Activated T-cell treated with anti-CD3 and anti-CD28 coated beads, Interleukin-2, amount 50 U/mL, for 24 hours (primary cell): ENCODE measurements around the gene MPRIP.

Experiments
- DNase-seq: peaks from one replicate; pipeline ENCODE4 v3.0.0-alpha.2; 2020
- H3K27ac Mint-ChIP-seq: 2 replicates; pipeline ENCODE4 v1.8.0; 2020; ENCODE audit warnings: mild to moderate bottlenecking, mixed read lengths
- H3K27me3 Mint-ChIP-seq: 2 replicates; pipeline ENCODE4 v1.8.0; 2020; ENCODE audit warnings: mixed read lengths
- H3K36me3 Mint-ChIP-seq: 2 replicates; pipeline ENCODE4 v1.8.0; 2020; ENCODE audit warnings: low read depth, mixed read lengths
- H3K4me1 Mint-ChIP-seq: 2 replicates; pipeline ENCODE4 v1.8.0; 2020; ENCODE audit warnings: low read depth, mixed read lengths
- H3K4me3 Mint-ChIP-seq: 2 replicates; pipeline ENCODE4 v1.8.0; 2020; ENCODE audit warnings: mild to moderate bottlenecking, moderate library complexity, mixed read lengths
- H3K9me3 Mint-ChIP-seq: 2 replicates; pipeline ENCODE4 v1.8.0; 2020; ENCODE audit warnings: mixed read lengths

MPRIP gene

DNA sequence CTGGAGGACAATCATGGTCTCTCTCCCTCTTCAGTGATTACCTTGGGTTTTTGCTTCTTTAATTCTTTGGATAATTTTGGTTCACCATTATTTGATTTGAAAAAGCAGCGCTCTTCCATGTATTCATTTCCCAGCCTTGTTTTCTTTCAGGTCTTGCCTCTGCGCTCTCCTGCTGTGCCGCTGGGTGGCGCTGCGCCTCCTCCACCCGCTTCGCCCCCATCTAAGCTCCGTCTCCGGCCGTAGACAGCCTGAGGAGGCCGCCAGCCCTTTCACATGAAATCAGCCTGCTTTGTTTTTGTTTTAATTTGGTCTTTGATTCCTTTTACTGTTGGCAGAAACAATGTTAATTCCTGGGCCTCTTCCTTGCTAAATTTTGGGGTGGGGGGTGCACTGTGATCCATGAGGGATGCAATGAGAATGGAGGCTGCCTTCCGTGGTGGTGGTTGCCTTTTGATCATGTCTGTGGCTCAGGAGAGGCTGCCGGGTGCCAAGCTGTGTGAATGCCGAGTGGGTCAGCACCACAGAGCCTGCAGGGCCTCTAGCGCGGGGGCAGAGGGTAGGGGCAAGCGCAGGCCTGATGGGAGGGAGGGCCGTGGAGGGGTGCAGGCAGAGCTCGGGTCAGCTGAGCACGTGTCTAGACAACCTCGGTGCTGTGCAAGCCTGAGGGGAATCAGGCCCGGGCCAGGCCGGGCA is 99.7 kb downstream of the MPRIP start:
- Mint-ChIP-seq H3K27me3 (no peaks in the 10 kb centered on the region), H3K27ac (peak overlapping the region; percentile 19), H3K4me1 (peaks cover 14% of the 10 kb centered on the region), H3K4me3 (no peak overlapping the region), H3K36me3 (peaks cover 89% of the 10 kb centered on the region), H3K9me3 (no peaks in the 10 kb centered on the region)
- DNase-seq = peak; percentile 64

DNA sequence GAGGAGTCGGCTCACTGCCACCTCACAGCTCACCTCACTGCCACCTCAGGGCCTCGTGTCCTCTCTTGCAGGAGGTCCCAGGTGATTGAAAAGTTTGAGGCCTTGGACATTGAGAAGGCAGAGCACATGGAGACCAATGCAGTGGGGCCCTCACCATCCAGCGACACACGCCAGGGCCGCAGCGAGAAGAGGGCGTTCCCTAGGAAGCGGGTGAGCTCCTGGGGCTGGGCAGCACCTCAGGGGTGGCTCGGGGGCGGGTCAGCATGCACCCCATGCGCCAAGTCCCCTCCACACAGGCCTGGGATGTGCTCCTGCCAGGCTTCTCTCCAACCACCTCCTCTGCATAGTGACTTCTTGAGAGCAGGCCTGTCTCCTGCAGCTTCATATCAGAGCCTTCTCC is 100.3 kb downstream of the MPRIP start:
- peaks cover 14% of the 10 kb centered on the region for H3K4me1 Mint-ChIP-seq
- H3K27me3 Mint-ChIP-seq = no peaks in the 10 kb centered on the region
- H3K4me3 Mint-ChIP-seq = no peak overlapping the region
- no peak overlapping the region for H3K27ac Mint-ChIP-seq
- H3K36me3 Mint-ChIP-seq = peaks cover 89% of the 10 kb centered on the region
- no peaks in the 10 kb centered on the region for H3K9me3 Mint-ChIP-seq
- DNase-seq = no peak

DNA sequence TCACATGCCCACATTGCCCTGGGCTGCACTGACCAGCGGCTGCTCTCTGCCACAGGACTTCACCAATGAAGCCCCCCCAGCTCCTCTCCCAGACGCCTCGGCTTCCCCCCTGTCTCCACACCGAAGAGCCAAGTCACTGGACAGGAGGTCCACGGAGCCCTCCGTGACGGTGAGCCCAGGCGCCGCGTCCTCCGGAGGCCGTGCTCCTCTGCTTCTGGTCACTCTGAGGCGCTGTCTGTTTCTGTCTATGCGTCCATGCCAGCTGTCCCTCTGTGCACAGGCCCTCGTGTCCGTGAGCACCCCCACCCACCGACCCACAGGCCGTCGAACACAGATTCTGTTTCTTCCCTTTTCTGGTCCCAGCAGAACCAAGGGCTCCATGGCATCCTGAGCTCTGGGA is 101.2 kb downstream of the MPRIP start:
- Mint-ChIP-seq H3K9me3 (no peaks in the 10 kb centered on the region), H3K27me3 (no peaks in the 10 kb centered on the region), H3K36me3 (peaks cover 89% of the 10 kb centered on the region), H3K4me1 (peaks cover 9% of the 10 kb centered on the region), H3K4me3 (no peak overlapping the region), H3K27ac (no peak overlapping the region)
- DNase-seq = no peak

DNA sequence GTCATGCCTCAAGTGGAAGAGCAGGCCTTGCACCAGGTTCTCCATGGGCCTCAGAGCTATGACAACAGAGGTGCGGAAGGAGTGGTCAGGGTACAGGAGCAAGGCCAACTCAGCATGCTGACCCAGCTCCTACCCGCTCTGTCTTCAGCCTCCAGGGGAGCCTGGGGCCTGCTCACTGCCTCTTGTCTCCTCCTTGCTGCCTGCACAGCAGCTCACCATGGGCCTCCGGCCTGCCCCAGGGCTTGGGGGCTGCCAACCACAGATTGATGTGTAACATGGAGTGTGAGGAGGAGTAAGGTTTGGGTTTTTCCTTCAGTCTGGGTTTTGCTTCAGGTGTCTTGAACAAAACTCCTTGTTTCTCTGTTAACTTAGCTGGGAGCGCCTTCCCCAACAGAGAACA is 101.8 kb downstream of the MPRIP start:
- DNase-seq = no peak
- peaks cover 7% of the 10 kb centered on the region for H3K4me1 Mint-ChIP-seq
- H3K27ac Mint-ChIP-seq = peak overlapping the region; percentile 33
- no peaks in the 10 kb centered on the region for H3K27me3 Mint-ChIP-seq
- peaks cover 87% of the 10 kb centered on the region for H3K36me3 Mint-ChIP-seq
- H3K4me3 Mint-ChIP-seq = no peak overlapping the region
- no peaks in the 10 kb centered on the region for H3K9me3 Mint-ChIP-seq

DNA sequence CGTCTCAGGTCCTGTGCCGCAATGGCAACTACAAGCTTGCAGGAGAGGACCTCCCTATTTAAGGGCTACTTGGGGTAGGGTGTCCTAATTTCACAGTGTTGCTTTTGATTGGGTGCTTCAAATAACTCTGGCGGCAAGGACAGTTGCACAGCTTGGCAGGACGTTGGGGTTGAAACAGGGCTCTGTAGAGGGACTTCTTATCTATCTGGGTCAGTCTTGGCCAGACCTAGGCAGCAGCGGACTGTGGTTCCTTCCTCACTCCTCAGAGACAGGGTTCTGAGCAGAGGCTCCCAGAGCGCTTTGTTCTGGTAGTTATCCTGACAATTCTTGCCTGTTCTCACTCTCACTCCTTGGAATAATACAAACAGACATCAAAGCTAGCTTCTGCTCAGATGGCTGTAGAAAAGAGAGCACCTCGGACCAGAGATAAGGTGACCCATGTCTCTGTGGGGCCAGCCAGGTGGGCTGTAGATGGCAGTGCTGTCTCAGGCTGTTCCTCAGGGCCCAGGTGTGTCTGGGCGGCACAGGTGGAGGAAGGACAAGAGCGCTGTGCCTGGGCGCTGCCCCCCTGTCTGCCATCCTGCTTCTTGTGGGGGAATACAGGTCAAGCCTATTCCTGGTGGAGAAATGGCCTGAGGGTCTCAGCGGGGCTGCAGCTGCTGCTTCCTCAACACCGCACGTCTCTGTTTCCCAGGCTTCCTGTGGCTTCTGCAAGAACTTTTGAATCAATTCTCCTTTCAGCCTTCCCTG is 102.8 kb downstream of the MPRIP start:
- peaks cover 87% of the 10 kb centered on the region for H3K36me3 Mint-ChIP-seq
- DNase-seq = no peak
- H3K4me1 Mint-ChIP-seq = peaks cover 11% of the 10 kb centered on the region
- no peak overlapping the region for H3K4me3 Mint-ChIP-seq
- H3K9me3 Mint-ChIP-seq = no peaks in the 10 kb centered on the region
- H3K27me3 Mint-ChIP-seq = no peaks in the 10 kb centered on the region
- peak overlapping the region; percentile 59 for H3K27ac Mint-ChIP-seq

GRCh38 chr17:17146786-17147406 is 104.6 kb downstream of the MPRIP start:
- Mint-ChIP-seq H3K36me3 (peaks cover 91% of the 10 kb centered on the region), H3K4me3 (no peak overlapping the region), H3K4me1 (peaks cover 24% of the 10 kb centered on the region), H3K27ac (peak overlapping the region; percentile 70), H3K9me3 (no peaks in the 10 kb centered on the region), H3K27me3 (no peaks in the 10 kb centered on the region)
- DNase-seq = no peak

GRCh38 chr17:17147821-17148220 is 105.6 kb downstream of the MPRIP start:
- Mint-ChIP-seq H3K4me1 (peaks cover 29% of the 10 kb centered on the region), H3K27me3 (no peaks in the 10 kb centered on the region), H3K9me3 (no peaks in the 10 kb centered on the region), H3K4me3 (no peak overlapping the region), H3K36me3 (peaks cover 92% of the 10 kb centered on the region), H3K27ac (peak overlapping the region; percentile 1)
- no peak for DNase-seq

GRCh38 chr17:17149520-17150447 is 107.5 kb downstream of the MPRIP start:
- Mint-ChIP-seq H3K27ac (peak overlapping the region; percentile 90), H3K9me3 (no peaks in the 10 kb centered on the region)

GRCh38 chr17:17150448-17150800 is 108.2 kb downstream of the MPRIP start:
- H3K4me1 Mint-ChIP-seq = peaks cover 49% of the 10 kb centered on the region
- no peak for DNase-seq

More at GRCh38 chr17:17149520-17150447, 107.5 kb downstream of the MPRIP start:
- peaks cover 45% of the 10 kb centered on the region for H3K4me1 Mint-ChIP-seq
- H3K4me3 Mint-ChIP-seq = no peak overlapping the region
- DNase-seq = no peak
- no peaks in the 10 kb centered on the region for H3K27me3 Mint-ChIP-seq
- peaks cover 92% of the 10 kb centered on the region for H3K36me3 Mint-ChIP-seq

GRCh38 chr17:17151055-17151454 is 108.8 kb downstream of the MPRIP start:
- Mint-ChIP-seq H3K4me1 (peaks cover 53% of the 10 kb centered on the region), H3K4me3 (no peak overlapping the region), H3K36me3 (peaks cover 92% of the 10 kb centered on the region), H3K27me3 (no peaks in the 10 kb centered on the region), H3K9me3 (no peaks in the 10 kb centered on the region), H3K27ac (peak overlapping the region; percentile 83)
- DNase-seq = no peak

More at GRCh38 chr17:17150448-17150800, 108.2 kb downstream of the MPRIP start:
- peak overlapping the region; percentile 10 for H3K4me3 Mint-ChIP-seq
- no peaks in the 10 kb centered on the region for H3K27me3 Mint-ChIP-seq
- peak overlapping the region; percentile 90 for H3K27ac Mint-ChIP-seq
- H3K36me3 Mint-ChIP-seq = peaks cover 92% of the 10 kb centered on the region
- no peaks in the 10 kb centered on the region for H3K9me3 Mint-ChIP-seq

DNA sequence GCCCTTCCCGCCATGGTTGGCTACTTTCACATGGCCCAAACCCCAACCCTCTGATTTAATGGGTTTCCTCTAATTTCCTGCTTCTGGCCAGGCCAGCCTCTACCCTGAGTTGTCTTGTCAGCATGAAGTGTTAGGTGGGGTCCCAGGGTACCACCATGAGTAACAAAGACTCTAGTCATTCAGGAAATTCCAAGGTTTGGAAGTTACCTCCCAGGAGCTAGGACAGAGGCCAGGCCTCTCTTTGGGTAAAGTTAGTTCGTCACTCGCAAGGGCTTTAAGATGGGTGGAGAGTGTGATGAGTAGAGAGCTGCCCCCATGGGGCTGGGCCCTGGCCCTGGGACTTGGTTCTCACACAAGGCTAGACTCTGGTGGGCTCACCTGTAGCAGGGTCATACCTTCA is 109.3 kb downstream of the MPRIP start:
- no peaks in the 10 kb centered on the region for H3K9me3 Mint-ChIP-seq
- no peak for DNase-seq
- H3K4me3 Mint-ChIP-seq = no peak overlapping the region
- no peaks in the 10 kb centered on the region for H3K27me3 Mint-ChIP-seq
- H3K36me3 Mint-ChIP-seq = peaks cover 92% of the 10 kb centered on the region
- H3K4me1 Mint-ChIP-seq = peaks cover 53% of the 10 kb centered on the region
- H3K27ac Mint-ChIP-seq = peak overlapping the region; percentile 83

DNA sequence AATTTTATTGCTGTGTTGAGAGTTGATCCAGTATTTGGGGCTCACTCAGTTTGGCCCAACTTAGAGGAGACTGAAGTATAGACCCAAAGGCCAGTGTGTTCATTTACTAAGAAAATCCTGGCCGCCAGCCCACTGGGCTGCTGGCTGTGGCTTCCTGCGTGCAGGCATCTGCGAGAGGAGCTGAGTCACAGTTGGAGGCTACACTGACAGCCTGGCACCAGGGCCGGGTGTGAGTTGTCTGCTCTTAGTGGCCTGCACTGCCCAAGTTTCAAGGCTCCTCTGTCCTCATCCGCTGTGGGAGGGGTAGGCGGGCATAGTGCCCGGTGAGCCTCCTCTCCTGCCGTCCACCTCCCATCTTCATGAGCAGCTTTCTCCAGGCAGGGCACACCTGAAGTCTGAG is 109.7 kb downstream of the MPRIP start:
- peaks cover 92% of the 10 kb centered on the region for H3K36me3 Mint-ChIP-seq
- H3K9me3 Mint-ChIP-seq = no peaks in the 10 kb centered on the region
- no peak overlapping the region for H3K4me3 Mint-ChIP-seq
- peak overlapping the region; percentile 83 for H3K27ac Mint-ChIP-seq
- H3K27me3 Mint-ChIP-seq = no peaks in the 10 kb centered on the region
- H3K4me1 Mint-ChIP-seq = peaks cover 53% of the 10 kb centered on the region
- DNase-seq = no peak

DNA sequence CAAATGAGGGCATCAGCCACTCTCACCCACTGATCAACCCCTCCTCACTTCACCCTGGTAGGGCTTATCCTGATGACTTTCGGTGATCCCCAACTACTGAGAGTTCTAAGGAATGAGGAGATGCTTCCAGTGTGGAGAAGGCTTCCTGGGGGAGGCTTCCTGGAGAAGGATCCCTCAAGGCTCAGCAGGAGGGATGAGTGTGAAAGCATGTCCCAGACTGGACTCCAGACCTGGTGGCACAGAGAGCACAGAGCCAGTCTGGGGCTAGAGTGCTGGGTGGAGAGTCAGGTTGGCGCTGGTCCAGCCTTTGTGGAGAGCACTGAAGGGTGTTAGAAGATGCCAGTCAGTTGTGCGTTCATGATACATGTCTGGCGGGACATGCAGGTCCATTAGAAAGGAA is 110.1 kb downstream of the MPRIP start:
- no peaks in the 10 kb centered on the region for H3K27me3 Mint-ChIP-seq
- H3K36me3 Mint-ChIP-seq = peaks cover 92% of the 10 kb centered on the region
- peak overlapping the region; percentile 83 for H3K27ac Mint-ChIP-seq
- H3K4me1 Mint-ChIP-seq = peaks cover 53% of the 10 kb centered on the region
- H3K9me3 Mint-ChIP-seq = no peaks in the 10 kb centered on the region
- H3K4me3 Mint-ChIP-seq = no peak overlapping the region
- no peak for DNase-seq

GRCh38 chr17:17153071-17153470 is 110.8 kb downstream of the MPRIP start:
- H3K27me3 Mint-ChIP-seq = no peaks in the 10 kb centered on the region
- H3K4me3 Mint-ChIP-seq = no peak overlapping the region
- no peaks in the 10 kb centered on the region for H3K9me3 Mint-ChIP-seq
- peak overlapping the region; percentile 45 for H3K27ac Mint-ChIP-seq
- peaks cover 53% of the 10 kb centered on the region for H3K4me1 Mint-ChIP-seq
- peaks cover 91% of the 10 kb centered on the region for H3K36me3 Mint-ChIP-seq
- no peak for DNase-seq
